GM12891 (cell line): ENCODE measurements around the gene MARCHF9.

Source experiments
- PAX5 ChIP-seq: IDR thresholded peaks from 2 replicates; pipeline ENCODE4 v1.6.1; 2011; ENCODE audit warnings: low read length, moderate library complexity, mild to moderate bottlenecking; ENCODE audit not compliant: insufficient read depth, severe bottlenecking
- POLR2A ChIP-seq: IDR thresholded peaks from 2 replicates; pipeline ENCODE4 v1.6.1; 2011; ENCODE audit warnings: low read depth, low read length, control low read depth
- POLR2AphosphoS5 ChIP-seq: IDR thresholded peaks from 2 replicates; pipeline ENCODE4 v1.6.1; 2011; ENCODE audit warnings: low read depth, low read length, control low read depth
- POU2F2 ChIP-seq: IDR thresholded peaks from 2 replicates; pipeline ENCODE4 v1.6.1; 2011; ENCODE audit warnings: low read depth, mild to moderate bottlenecking, control low read depth, low read length, moderate library complexity
- SPI1 ChIP-seq: IDR thresholded peaks from 2 replicates; pipeline ENCODE4 v1.6.1; 2011; ENCODE audit warnings: low read depth, low read length, control low read depth
- TAF1 ChIP-seq: IDR thresholded peaks from 2 replicates; pipeline ENCODE4 v1.6.1; 2011; ENCODE audit warnings: low read depth, low read length, control low read depth

DNA sequence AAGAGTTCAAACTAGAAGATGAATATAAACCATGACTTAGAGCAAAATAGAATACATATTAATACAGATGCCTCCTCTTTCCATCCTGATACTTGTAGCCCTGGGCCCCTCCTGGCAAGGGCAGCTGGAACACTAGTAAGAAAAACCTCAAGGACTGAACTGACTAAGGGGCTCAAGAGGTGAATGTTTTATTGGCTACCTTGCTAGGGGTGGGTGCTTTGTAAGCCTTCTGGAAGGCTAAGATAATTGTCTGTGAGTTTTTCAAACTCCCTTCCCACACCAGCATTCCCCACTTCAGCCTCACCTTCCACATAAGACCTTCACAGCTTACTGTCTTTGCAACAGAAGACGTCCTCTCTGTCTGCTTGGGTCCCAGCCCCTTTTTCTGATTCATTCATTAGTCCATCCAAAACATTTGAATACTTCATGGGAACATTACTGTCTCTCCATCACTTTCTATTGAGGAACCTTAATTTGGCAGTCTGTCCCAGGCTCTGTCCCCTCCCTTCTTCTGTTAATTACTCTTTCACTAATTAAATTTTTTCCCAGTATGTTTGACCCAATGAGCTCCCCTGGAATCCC lies 1.1 kb upstream of the MARCHF9 start:
- TF ChIP-seq POLR2AphosphoS5 (no peak), TAF1 (no peak), SPI1 (no peak), POLR2A (no peak), POU2F2 (no peak), PAX5 (no peak)
